Activated CD8-positive, alpha-beta memory T cell treated with anti-CD3 and anti-CD28 coated beads for 36 hours (primary cell): Measurements from ENCODE around the gene GRIN2A. TPM values are rescaled to one million over a fixed set of nuclear protein-coding genes. Genes with fewer than 3 reads are reported as not detected.

ENCODE experiments used
- CTCF ChIA-PET: fragments of 350-600 bp; sonication (Branson Sonifier 250); formaldehyde crosslinking; loops from one replicate; lab custom pipeline; 2021; ENCODE audit warnings: antibody characterized with exemption; lab: Charles Lee
- POLR2A ChIA-PET: fragments of 350-600 bp; sonication (Branson Sonifier 250); formaldehyde crosslinking; loops from one replicate; lab custom pipeline; 2021; ENCODE audit warnings: antibody characterized with exemption; lab: Charles Lee
- total RNA-seq, 2 experiments: library from RNA; stranded (reverse); gene quantifications; one replicate each; pipeline ENCODE4 v1.2.3, GENCODE V29; 2021

GRIN2A gene
- total RNA-seq, 2 experiments from 2014 or later, result not detected

GRCh38 chr16:9761870-9762269, 420.4 kb downstream of the GRIN2A start:
- ChIA-PET CTCF (no interaction called here), POLR2A (no interaction called here)

GRCh38 chr16:9757687-9758086, 424.5 kb downstream of the GRIN2A start:
- ChIA-PET POLR2A (no interaction called here), CTCF (no interaction called here)

GRCh38 chr16:9756434-9756833, 425.8 kb downstream of the GRIN2A start:
- POLR2A ChIA-PET, result no interaction called here
- CTCF ChIA-PET, result no interaction called here

GRCh38 chr16:9755081-9755480, 427.1 kb downstream of the GRIN2A start:
- POLR2A ChIA-PET, result no interaction called here
- CTCF ChIA-PET, result no interaction called here

DNA sequence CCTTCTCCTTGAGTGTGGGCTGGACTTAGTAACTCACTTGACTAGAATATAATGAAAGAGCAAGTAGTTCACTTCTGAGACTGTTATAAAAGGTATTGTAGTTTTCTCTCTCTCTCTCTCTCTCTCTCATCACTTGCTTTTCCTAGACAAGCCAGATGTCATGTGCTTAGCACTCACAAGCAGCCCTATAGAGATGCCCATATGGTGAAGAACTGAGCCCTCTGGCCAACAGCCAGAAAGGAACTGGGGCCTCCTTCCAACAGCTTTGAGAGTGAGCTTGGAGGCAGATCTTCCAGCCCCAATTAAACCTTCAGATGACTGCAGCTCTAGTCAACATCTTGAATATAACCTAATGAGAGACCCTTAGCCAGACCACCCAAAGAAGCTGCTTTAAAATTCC, 440.5 kb downstream of the GRIN2A start:
- ChIA-PET POLR2A (no interaction called here), CTCF (no interaction called here)

GRCh38 chr16:9739301-9739700, 442.9 kb downstream of the GRIN2A start:
- CTCF ChIA-PET, result no interaction called here
- POLR2A ChIA-PET, result no interaction called here

DNA sequence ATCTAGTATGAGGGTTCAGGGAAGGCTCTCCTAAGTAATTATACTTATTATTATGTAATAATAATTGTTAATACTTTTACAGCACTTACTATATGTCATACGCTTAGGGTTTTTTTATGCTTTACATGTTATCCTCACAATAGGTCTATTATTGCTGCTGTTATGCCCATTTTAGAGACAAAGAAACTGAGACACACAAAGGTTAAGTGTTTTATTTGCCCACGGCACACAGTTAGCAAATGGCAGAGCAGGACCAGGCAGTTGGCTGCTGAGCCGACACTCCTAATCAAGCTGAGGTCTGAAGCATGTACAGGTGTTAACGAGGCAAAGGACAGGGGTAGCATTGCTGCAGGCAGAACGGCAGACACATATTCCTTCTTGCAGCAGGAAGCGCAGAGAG, 443.5 kb downstream of the GRIN2A start:
- ChIA-PET CTCF (no interaction called here), POLR2A (no interaction called here)

DNA sequence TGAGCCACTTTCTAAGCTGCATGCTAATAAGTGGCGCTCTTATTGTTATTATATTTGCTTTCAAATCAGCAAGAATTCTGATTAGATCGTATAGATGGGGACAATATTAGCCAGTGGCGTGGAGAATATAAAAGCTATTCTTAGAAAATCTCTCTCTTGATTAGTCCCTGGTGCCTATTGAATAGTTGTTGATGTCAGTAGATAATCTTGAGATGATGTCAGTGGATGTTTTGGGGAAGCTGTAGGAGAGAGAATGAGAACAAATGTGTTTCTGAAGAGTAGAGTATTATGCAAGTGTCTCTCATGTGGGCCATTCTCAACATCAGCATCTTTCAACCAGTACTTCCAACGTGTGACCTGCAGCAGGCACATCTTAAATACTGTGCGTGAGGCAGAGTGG, 445.7 kb downstream of the GRIN2A start:
- POLR2A ChIA-PET, result no interaction called here
- CTCF ChIA-PET, result no interaction called here

DNA sequence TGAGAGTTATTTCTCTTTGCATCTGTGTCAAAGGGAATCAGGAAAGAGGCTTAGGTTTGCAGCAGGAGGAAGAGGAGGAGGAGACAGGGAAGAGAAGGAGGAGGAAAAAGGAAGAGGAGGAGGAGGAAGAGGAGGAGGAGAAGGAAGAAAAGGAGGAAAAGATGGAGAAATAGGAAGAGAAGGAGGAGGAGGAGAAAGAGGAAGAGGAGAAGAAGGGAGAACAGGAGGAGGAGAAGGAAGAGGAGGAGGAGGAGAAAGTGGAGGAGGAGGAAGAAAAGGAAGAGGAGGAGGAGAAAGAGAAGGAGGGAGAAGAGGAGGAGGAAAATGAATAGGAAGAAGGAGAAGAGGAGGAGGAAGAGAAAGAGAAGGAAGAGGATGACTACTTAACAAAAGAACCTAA, 459.1 kb downstream of the GRIN2A start:
- POLR2A ChIA-PET, result no interaction called here
- CTCF ChIA-PET, result no interaction called here

- POLR2A ChIA-PET, result no interaction called here
- CTCF ChIA-PET, result interaction anchor here (0.6 kb wide), 1 partner anchor 1255 kb away, joined by 3 read pairs; no protein-coding TSS in a partner anchor
Measured at GRCh38 chr16:9713907-9714306, 468.3 kb downstream of the GRIN2A start.

DNA sequence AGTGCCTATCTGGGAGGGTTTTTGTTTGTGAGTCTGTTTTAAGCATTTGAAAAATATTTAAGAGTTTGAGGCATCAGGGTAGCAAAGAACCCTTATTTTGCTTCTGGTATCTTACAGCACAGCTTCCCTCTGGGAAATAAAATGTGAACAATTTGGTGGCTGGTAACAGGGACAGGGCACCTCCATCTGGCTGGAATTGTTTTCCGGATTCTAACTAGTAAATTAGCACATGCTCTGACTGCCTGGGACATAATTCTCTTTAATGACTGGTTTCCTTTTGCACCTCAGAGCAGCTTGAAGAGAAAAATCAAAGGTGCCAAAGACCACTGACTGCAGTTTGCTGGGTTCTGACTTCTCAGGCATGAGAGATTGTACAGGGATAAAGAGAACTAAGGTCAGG, 469.1 kb downstream of the GRIN2A start:
- ChIA-PET POLR2A (no interaction called here), CTCF (no interaction called here)

- ChIA-PET CTCF (no interaction called here), POLR2A (no interaction called here)
Measured at GRCh38 chr16:9708972-9709620, 473.1 kb downstream of the GRIN2A start.

DNA sequence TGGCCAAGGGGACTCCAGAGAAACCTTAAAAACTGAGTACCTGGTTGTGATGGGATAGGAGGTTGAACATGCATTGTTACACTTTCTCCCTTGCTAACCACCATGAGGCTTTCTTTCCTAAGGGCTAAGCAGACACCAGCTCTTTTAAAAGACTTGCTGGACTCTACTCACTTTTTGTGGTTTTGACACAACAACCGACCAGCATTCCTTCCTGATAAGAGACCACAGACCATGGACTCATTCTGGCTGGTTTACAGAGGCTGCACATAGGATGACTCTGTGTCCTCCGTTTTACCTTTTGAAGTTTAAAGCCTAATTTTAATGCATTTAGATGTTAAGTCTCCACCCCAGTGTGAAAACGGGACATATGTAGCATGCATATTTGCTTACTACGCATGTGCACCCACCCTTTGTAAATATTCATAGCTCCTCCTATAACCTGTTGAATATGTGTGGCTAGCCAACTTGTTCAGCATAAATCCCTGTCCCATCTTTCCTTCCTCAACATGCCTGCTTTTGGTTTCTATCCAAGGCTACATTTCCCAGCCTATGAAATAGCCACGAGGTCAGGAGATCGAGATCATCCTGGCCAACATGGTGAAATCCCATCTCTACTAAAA, 475.9 kb downstream of the GRIN2A start:
- CTCF ChIA-PET, result no interaction called here
- POLR2A ChIA-PET, result no interaction called here

GRCh38 chr16:9703731-9704130, 478.5 kb downstream of the GRIN2A start:
- ChIA-PET POLR2A (no interaction called here), CTCF (no interaction called here)

Other genes with a start within 250 kb of the GRIN2A start
- 10 to 100 TPM; 12.3 to 12.4 TPM for gene ATF7IP2, start 203.6 kb upstream of the GRIN2A start, total RNA-seq